IMR-90 (cell line): ENCODE data around the gene KCNK4. TPM values are rescaled to one million over a fixed set of nuclear protein-coding genes. Genes with fewer than 3 reads are reported as not detected.
"Not testable (repeated sequence)": the region's sequence is repeated elsewhere in the genome, so short reads cannot be mapped to it uniquely, and the experiment has no call there.

Experiments
- ATAC-seq: fragments of 200-7000 bp; cut with Tn5 transposase; 2 replicates; pipeline ENCODE4 v1.9.1; 2020; ENCODE audit warnings: low read depth, mild to moderate bottlenecking, moderate library complexity
- BruUV-seq: library from RNA; stranded (reverse); fragments of 400-500 nt; replicated peaks from 2 replicates; lab custom pipeline; 2021; lab: Mats Ljungman, UMichigan
- CTCF ChIA-PET: fragments of 300-600 bp; formaldehyde crosslinking; extraction: SDS; loops from one replicate; lab custom pipeline; 2021; ENCODE audit warnings: antibody characterized with exemption; lab: Yijun Ruan, JAX
- POLR2A ChIA-PET: fragments of 300-600 bp; sonication (Branson Sonifier 250); formaldehyde crosslinking; loops from one replicate; lab custom pipeline; 2022; ENCODE audit warnings: antibody characterized with exemption; ENCODE audit not compliant: unreplicated experiment; lab: Charles Lee
- DNase-seq: peaks from one replicate; pipeline ENCODE4 v3.0.0; 2013
- H2AFZ ChIP-seq: replicated peaks from 2 replicates; pipeline ENCODE3; 2013; ENCODE audit warnings: low read length, mild to moderate bottlenecking; ENCODE audit not compliant: poor library complexity
- H2AK5ac ChIP-seq: 2 replicates; pipeline ENCODE4 v1.6.1; 2013; ENCODE audit warnings: low read depth, low read length, inconsistent platforms
- H2AK9ac ChIP-seq: replicated peaks from 2 replicates; pipeline ENCODE3; 2013; ENCODE audit warnings: mild to moderate bottlenecking, low read depth, low read length, moderate library complexity; ENCODE audit not compliant: poor library complexity
- H2BK120ac ChIP-seq: 2 replicates; pipeline ENCODE4 v1.6.1; 2013; ENCODE audit warnings: low read depth, low read length, inconsistent platforms
- H2BK15ac ChIP-seq: 3 replicates; pipeline ENCODE4 v1.6.1; 2013; ENCODE audit warnings: low read depth, low read length, inconsistent platforms
- H2BK20ac ChIP-seq: 2 replicates; pipeline ENCODE4 v1.6.1; 2013; ENCODE audit warnings: low read depth, mild to moderate bottlenecking, inconsistent platforms, low read length, moderate library complexity
- H2BK5ac ChIP-seq: 2 replicates; pipeline ENCODE4 v1.6.1; 2013; ENCODE audit warnings: mild to moderate bottlenecking, low read depth, low read length, inconsistent platforms; ENCODE audit not compliant: poor library complexity, severe bottlenecking
- H3K14ac ChIP-seq: replicated peaks from 2 replicates; pipeline ENCODE4 v1.6.1; 2013; ENCODE audit warnings: low read depth, low read length, inconsistent platforms
- H3K18ac ChIP-seq: 2 replicates; pipeline ENCODE4 v1.6.1; 2013; ENCODE audit warnings: low read depth, low read length, control low read depth
- H3K23ac ChIP-seq: 2 replicates; pipeline ENCODE4 v1.6.1; 2013; ENCODE audit warnings: low read depth, low read length, inconsistent platforms
- H3K27ac ChIP-seq: 2 replicates; pipeline ENCODE4 v1.5.1; 2013; ENCODE audit warnings: mild to moderate bottlenecking, control low read depth, low read length; ENCODE audit not compliant: insufficient read depth
- H3K27me3 ChIP-seq: 2 replicates; pipeline ENCODE4 v1.6.1; 2013; ENCODE audit warnings: low read length; ENCODE audit not compliant: control insufficient read depth, insufficient read depth
- H3K36me3 ChIP-seq: 2 replicates; pipeline ENCODE4 v1.6.1; 2013; ENCODE audit warnings: low read length, mixed read lengths; ENCODE audit not compliant: control insufficient read depth, insufficient read depth
- H3K4ac ChIP-seq: 2 replicates; pipeline ENCODE4 v1.6.1; 2013; ENCODE audit warnings: low read depth, low read length, inconsistent platforms
- H3K4me1 ChIP-seq: 2 replicates; pipeline ENCODE4 v1.6.1; 2013; ENCODE audit warnings: low read length, mixed read lengths; ENCODE audit not compliant: control insufficient read depth, insufficient read depth
- H3K4me2 ChIP-seq: 2 replicates; pipeline ENCODE4 v1.6.1; 2013; ENCODE audit warnings: low read depth, mild to moderate bottlenecking, control low read depth, low read length, moderate library complexity
- H3K4me3 ChIP-seq: 2 replicates; pipeline ENCODE4 v1.5.1; 2013; ENCODE audit warnings: low read depth, mild to moderate bottlenecking, control low read depth, low read length, moderate library complexity; ENCODE audit not compliant: insufficient read depth
- H3K56ac ChIP-seq: 2 replicates; pipeline ENCODE4 v1.6.1; 2013; ENCODE audit warnings: low read length, inconsistent platforms; ENCODE audit not compliant: insufficient read depth; ENCODE audit errors: extremely low read depth
- H3K79me1 ChIP-seq, 2 experiments: 2 replicates each; pipeline ENCODE4 v1.6.1; 2013; ENCODE audit warnings: low read length in 2 of 2, inconsistent platforms in 1 of 2, low read depth in 1 of 2
- H3K9ac ChIP-seq: 2 replicates; pipeline ENCODE4 v1.6.1; 2013; ENCODE audit warnings: low read depth, low read length, control low read depth
- H3K9me1 ChIP-seq: 2 replicates; pipeline ENCODE4 v1.6.1; 2013; ENCODE audit warnings: low read length, inconsistent platforms; ENCODE audit not compliant: insufficient read depth
- H3K9me3 ChIP-seq: 2 replicates; pipeline ENCODE4 v1.6.1; 2013; ENCODE audit warnings: low read length; ENCODE audit not compliant: control insufficient read depth, insufficient read depth
- H4K20me1 ChIP-seq: 2 replicates; pipeline ENCODE4 v1.6.1; 2013; ENCODE audit warnings: low read length, inconsistent platforms; ENCODE audit not compliant: insufficient read depth
- H4K5ac ChIP-seq: 2 replicates; pipeline ENCODE4 v1.6.1; 2013; ENCODE audit warnings: mild to moderate bottlenecking, low read depth, low read length, control low read depth
- H4K8ac ChIP-seq, 2 experiments: 2 replicates each; pipeline ENCODE4 v1.6.1; 2013; ENCODE audit warnings: low read depth in 2 of 2, low read length in 2 of 2, control low read depth in 1 of 2, inconsistent platforms in 1 of 2
- H4K91ac ChIP-seq: 2 replicates; pipeline ENCODE4 v1.6.1; 2013; ENCODE audit warnings: low read depth, low read length, inconsistent platforms; ENCODE audit not compliant: insufficient read depth
- WGBS, 2 experiments: methylation state at CpG; one replicate each; pipeline versions ENCODE4 v1.1.5 to v1.1.7; 2013; ENCODE audit warnings: missing lambda C conversion rate in 2 of 2; ENCODE audit not compliant: insufficient read length in 1 of 2; ENCODE audit errors: extremely low coverage in 2 of 2; 5-methylcytosine and 5-hydroxymethylcytosine counted together
- dilution Hi-C: fragments of 300-500 bp; cut with HindIII; formaldehyde crosslinking; loops from one replicate; pipeline ENCODE4 v1.14.3; 2018; ENCODE audit warnings: low sequenced_read_pairs; ENCODE audit not compliant: unreplicated experiment
- in situ Hi-C: fragments of 300-500 bp; cut with MboI; formaldehyde crosslinking; loops from 3 replicates; pipeline ENCODE4 v1.14.3; 2019; ENCODE audit warnings: low sequenced_read_pairs, inconsistent platforms, mixed read lengths
- intact Hi-C: fragments of 100-400 bp; cut with micrococcal nuclease; formaldehyde crosslinking; loops from 2 replicates; pipeline ENCODE4 v1.10.0; 2022
- polyA plus RNA-seq, 3 experiments: library from polyadenylated mRNA; depleted of rRNA; stranded (reverse); fragments of >200 nt; gene quantifications; 2 replicates each; pipeline ENCODE4 v1.2.3, GENCODE V29; 2012; ENCODE audit warnings: low replicate concordance in 1 of 3
- total RNA-seq: library from RNA; depleted of rRNA; stranded (reverse); fragments of >200 nt; gene quantifications from 2 replicates; pipeline ENCODE4 v1.2.3, GENCODE V29; 2012

The KCNK4 gene
- total and polyA plus RNA-seq, 2 of the 4 experiments (the other 2 are of a cell fraction) = not detected

GRCh38 chr11:64315667-64316526 is 24.8 kb downstream of the KCNK4 start:
- CTCF ChIA-PET, H3K4me3 ChIP-seq: not testable (repeated sequence)

More at GRCh38 chr11:64315667-64316526, 24.8 kb downstream of the KCNK4 start:
- H3K27ac ChIP-seq, H3K9ac ChIP-seq, H2BK5ac ChIP-seq, POLR2A ChIA-PET, H3K18ac ChIP-seq, in situ Hi-C loops, H4K20me1 ChIP-seq, H3K23ac ChIP-seq, dilution Hi-C loops, H2BK120ac ChIP-seq, H2AFZ ChIP-seq, H2BK15ac ChIP-seq, H3K4me1 ChIP-seq, H4K91ac ChIP-seq, H3K4ac ChIP-seq, ATAC-seq, H3K27me3 ChIP-seq, H3K14ac ChIP-seq, H3K9me3 ChIP-seq, H2AK5ac ChIP-seq, H4K8ac ChIP-seq, DNase-seq, H2AK9ac ChIP-seq, intact Hi-C loops, BruUV-seq, H3K56ac ChIP-seq, H2BK20ac ChIP-seq, H4K5ac ChIP-seq, H3K4me2 ChIP-seq: not testable (repeated sequence)
- H3K36me3 ChIP-seq = peaks cover 15% of the 10 kb centered on the region
- H3K79me1 ChIP-seq = peaks cover 10 to 46% of the 10 kb centered on the region in 2 experiments
- peaks cover 11% of the 10 kb centered on the region for H3K9me1 ChIP-seq
- 90% methylated on average over 15 of the region's 25 CpGs; no CpG with 5 or more reads in 1 of the 2 experiments for WGBS, 2 experiments
